ENCODE data around the gene WASF2.

WASF2 gene

DNA sequence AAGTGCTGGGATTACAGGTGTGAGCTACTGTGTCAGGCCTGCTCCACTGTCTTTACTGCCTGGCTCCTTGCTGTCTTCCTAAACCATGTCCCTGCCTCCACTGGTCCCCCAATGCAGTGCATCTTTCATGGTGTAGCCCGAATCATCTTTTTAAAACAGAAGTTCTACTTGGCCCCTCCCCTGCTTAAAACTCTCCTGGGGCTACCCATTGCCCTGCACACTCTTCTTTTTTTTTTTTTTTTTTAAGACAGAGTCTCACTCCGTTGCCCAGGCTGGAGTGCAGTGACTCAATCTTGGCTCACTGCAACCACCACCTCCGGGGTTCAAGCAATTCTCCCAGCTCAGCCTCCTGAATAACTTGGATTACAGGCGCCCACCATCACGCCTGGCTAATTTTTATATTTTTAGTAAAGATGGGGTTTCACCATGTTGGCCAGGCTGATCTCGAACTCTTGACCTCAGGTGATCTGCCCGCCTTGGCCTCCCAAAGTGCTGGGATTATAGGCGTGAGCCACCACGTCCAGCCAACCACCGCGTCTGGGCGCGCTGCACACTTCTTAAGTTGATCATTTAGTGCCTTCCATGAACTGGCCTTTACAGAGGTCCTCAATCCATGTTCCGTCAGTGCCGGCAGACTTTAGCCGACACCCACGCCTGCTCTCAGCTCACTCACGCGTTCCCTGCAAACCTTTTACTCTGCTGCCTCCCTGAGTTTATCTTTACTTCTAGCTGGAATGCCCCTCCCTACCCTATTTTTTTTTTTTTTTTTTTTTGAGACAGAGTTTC is 117.8 kb downstream of the WASF2 start:
- no peak for TF ChIP-seq CTCF (IDR thresholded peaks at IDR 0.05)
- Histone ChIP-seq H3K4me3 (ENCODE audit: low read depth in 1 of 2, low read length in 1 of 2) (no peak overlapping the region), H3K27ac (no peak overlapping the region), H3K36me3 (no peaks in the 10 kb centered on the region), H3K9me3 (no peaks in the 10 kb centered on the region), H3K27me3 (peaks cover 8% of the 10 kb centered on the region), H3K4me1 (ENCODE audit: control insufficient read depth in 1 of 2, insufficient read depth in 1 of 2, low read depth in 1 of 2, low read length in 1 of 2) (peaks cover 33 to 35% of the 10 kb centered on the region in 2 experiments)

- peaks cover 33% of the 10 kb centered on the region for H3K27me3 ChIP-seq
- TF ChIP-seq CTCF (IDR thresholded peaks at IDR 0.05): no peak
- H3K4me1 ChIP-seq (ENCODE audit: control insufficient read depth in 1 of 2, insufficient read depth in 1 of 2, low read depth in 1 of 2, low read length in 1 of 2): peaks cover 51 to 61% of the 10 kb centered on the region in 2 experiments
- H3K36me3 ChIP-seq: no peaks in the 10 kb centered on the region
- no peaks in the 10 kb centered on the region for H3K9me3 ChIP-seq
- peak overlapping the region; percentile 19 to 46 for H3K4me3 ChIP-seq (ENCODE audit: low read depth in 1 of 2, low read length in 1 of 2)
- H3K27ac ChIP-seq: peak overlapping the region; percentile 77
These were observed 120.9 kb downstream of the WASF2 start for GRCh38 chr1:27368869-27369582.

DNA sequence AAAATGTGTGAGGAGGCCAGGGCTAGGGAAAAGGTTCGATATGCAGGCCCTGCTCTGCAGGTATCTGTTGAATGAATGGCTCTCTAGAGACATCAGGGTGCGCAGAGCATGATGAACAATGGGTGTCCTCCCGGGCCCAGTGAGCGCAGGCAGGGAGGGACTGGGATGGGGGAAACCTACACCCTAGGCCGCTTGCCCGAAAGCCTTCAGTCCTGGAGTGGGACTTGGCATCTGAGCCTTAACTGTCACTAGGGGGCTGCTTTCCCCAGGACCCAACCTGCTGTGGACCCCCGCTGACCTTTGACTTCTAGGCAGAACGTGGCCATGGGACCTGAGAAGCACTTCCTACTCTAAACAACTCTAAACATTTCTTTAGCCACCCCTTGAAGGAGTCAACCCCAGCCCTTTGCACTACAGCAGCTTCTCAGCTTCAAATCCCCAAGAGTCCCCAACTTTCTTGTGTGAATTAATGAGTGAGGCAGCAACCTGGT is 122.8 kb downstream of the WASF2 start:
- Histone ChIP-seq H3K4me3 (ENCODE audit: low read depth in 1 of 2, low read length in 1 of 2) (peak overlapping the region; percentile 59 to 63), H3K4me1 (ENCODE audit: control insufficient read depth in 1 of 2, insufficient read depth in 1 of 2, low read depth in 1 of 2, low read length in 1 of 2) (peaks cover 51 to 61% of the 10 kb centered on the region in 2 experiments), H3K36me3 (no peaks in the 10 kb centered on the region), H3K27me3 (peaks cover 33% of the 10 kb centered on the region), H3K9me3 (no peaks in the 10 kb centered on the region), H3K27ac (no peak overlapping the region)
- TF ChIP-seq CTCF (IDR thresholded peaks at IDR 0.05): no peak

DNA sequence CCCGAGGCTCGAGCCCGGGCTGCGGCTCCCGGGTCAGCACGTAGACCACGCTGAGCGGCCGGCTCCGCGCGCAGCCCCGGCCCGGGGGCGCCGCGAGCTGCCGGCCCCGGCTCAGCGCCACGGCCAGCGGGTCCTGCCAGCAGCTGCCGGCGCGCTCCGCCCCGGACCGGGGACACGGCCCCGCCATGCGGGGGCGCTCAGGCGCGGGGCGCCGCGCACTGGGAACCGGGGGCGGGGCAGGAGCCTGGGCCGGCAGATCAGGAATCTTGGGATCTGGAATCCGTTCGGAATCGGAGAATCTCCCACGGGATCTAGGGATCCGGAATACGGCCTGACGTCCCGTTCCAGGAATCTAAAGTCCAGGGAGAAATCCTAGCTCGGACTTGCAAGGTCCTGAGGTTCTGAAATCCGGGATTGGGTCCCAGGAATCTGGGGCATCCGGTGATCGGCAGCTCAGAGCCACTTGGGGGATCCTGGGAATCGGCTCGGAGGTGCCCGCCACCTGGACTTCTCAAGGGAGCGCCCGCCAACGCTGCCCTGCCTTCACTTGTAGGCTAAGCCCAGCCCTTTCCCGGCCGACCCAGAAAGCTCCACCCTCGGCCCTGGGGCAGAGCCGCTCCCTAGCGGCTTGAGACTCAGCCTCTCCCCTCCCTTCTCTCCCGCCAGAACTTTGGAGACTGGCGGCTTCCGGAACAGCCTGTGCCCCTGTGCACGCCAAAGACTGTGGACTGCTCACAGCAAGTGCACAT is 123.4 kb downstream of the WASF2 start, which contains the start of gene MAP3K6:
TSS of gene MAP3K6 (minus strand) at position 551 of the 749 bp plus-strand sequence. CDS start at position 187, 364 bp downstream.
- Histone ChIP-seq H3K27me3 (peaks cover 36% of the 10 kb centered on the region), H3K27ac (peak within 1 kb of the TSS; percentile 27), H3K9me3 (no peaks in the 10 kb centered on the region), H3K36me3 (no peaks in the 10 kb centered on the region), H3K4me3 (ENCODE audit: low read depth in 1 of 2, low read length in 1 of 2) (peak within 1 kb of the TSS; percentile 63 to 76), H3K4me1 (ENCODE audit: control insufficient read depth in 1 of 2, insufficient read depth in 1 of 2, low read depth in 1 of 2, low read length in 1 of 2) (peaks cover 51 to 61% of the 10 kb centered on the region in 2 experiments)
- TF ChIP-seq CTCF (IDR thresholded peaks at IDR 0.05): no peak

- peaks cover 53 to 62% of the 10 kb centered on the region in 2 experiments for H3K4me1 ChIP-seq (ENCODE audit: control insufficient read depth in 1 of 2, insufficient read depth in 1 of 2, low read depth in 1 of 2, low read length in 1 of 2)
These were observed 123.9 kb downstream of the WASF2 start for GRCh38 chr1:27366113-27366410.

More at GRCh38 chr1:27366113-27366410, 123.9 kb downstream of the WASF2 start:
- peak overlapping the region; percentile 27 for H3K27ac ChIP-seq
- H3K36me3 ChIP-seq: no peaks in the 10 kb centered on the region
- TF ChIP-seq CTCF (IDR thresholded peaks at IDR 0.05): no peak
- peaks cover 41% of the 10 kb centered on the region for H3K27me3 ChIP-seq
- no peaks in the 10 kb centered on the region for H3K9me3 ChIP-seq
- H3K4me3 ChIP-seq (ENCODE audit: low read depth in 1 of 2, low read length in 1 of 2): peak overlapping the region; percentile 63 to 76
